AG10803 (cell line): ENCODE measurements around the gene B4GALNT3.

ENCODE experiments used
- DNase-seq: peaks from one replicate; pipeline ENCODE4 v3.0.0; 2010; ENCODE audit warnings: low read depth
- H3K4me3 ChIP-seq: 2 replicates; pipeline ENCODE4 v1.5.1; 2011; ENCODE audit warnings: mild to moderate bottlenecking, low read length, control low read depth
- CTCF ChIP-seq: conservative IDR thresholded peaks from 2 replicates; pipeline ENCODE4 v1.5.1; 2011; ENCODE audit warnings: mild to moderate bottlenecking, low read length, control low read depth, inconsistent platforms

Gene B4GALNT3

DNA sequence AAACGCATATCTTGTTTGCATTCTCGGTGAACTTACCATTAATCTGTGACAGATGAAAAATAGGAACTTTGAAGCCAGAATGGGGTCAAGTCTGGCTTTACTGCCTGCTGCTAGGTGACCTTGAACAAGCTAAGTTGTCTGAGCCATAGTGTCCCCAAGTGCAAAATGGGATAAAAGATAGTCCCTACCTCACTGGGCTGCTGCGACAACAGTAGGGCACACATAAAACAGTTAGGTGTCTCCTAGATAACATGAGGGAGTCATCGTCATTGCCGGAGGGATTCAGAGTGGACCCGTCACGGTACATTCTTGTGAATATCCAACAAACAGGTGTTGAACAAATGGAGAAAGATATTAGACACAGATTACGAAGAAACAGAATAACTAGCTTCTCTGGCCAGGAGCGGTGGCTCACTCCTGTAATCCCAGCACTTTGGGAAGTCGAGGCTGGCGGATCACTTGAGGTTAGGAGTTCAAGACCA is 132.3 kb downstream of the B4GALNT3 start:
- H3K4me3 ChIP-seq = no peak overlapping the region
- TF ChIP-seq CTCF = no peak
- no peak for DNase-seq

GRCh38 chr12:593396-594270 is 133.9 kb downstream of the B4GALNT3 start:
- no peak for TF ChIP-seq CTCF
- DNase-seq = no peak
- no peak overlapping the region for H3K4me3 ChIP-seq

- no peak overlapping the region for H3K4me3 ChIP-seq
- no peak for TF ChIP-seq CTCF
- no peak for DNase-seq
Measured at GRCh38 chr12:597926-598568, 138.3 kb downstream of the B4GALNT3 start.

DNA sequence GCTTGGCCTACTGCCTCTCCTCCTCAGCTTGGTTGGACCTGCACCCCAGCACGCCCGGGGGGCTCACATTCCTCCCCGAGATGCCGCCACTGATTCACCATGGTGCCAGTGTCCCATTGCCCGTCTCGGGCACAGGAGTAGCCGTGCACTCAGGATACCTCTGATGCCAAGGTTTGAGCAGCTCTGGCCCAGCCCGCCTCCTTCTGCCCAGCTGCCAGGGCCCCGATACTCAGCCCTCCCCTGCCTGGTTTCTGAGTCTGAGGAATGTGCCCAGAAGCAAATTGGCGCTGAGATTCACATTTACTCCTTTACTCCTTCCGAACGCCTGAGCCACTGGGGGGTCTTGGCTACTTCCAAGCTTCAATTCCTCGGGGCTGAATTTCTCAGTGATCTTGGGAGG is 140.0 kb downstream of the B4GALNT3 start:
- H3K4me3 ChIP-seq = no peak overlapping the region
- no peak for TF ChIP-seq CTCF
- DNase-seq = no peak

DNA sequence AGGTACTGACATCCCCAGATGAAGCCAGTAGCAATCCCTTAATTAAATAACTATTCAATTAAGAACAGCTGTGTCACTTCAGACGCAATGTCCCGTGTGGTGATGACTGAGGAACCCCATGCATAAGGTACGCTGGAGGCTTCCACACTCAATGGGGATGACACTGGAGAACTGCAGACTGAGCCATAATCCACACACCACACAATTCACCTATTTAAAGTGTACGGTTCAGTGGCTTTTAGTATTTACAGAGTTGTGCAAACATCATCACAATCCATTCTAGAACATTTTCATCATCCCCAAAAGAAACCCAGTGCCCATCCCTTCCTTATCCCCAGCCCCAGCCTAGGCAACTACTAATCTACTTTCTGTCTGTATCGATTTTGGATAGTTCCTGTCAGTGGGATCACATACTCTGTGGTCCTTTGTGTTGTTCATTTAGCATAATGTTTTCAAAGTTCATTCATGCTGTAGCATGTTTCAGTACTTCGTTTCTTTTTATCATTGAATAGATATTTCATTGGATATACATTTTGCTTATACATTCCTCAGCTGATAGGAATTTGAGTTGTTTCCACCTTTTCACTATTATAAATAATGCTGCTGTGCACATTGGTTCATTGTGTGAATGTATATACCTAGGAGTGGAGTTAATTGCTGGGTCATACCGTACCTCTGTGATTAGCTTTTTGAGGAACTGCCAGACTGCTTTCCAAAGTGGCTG is 142.4 kb downstream of the B4GALNT3 start:
- TF ChIP-seq CTCF = no peak
- DNase-seq = no peak
- H3K4me3 ChIP-seq = no peak overlapping the region

GRCh38 chr12:602700-603068 is 142.9 kb downstream of the B4GALNT3 start:
- DNase-seq = no peak
- TF ChIP-seq CTCF = no peak
- H3K4me3 ChIP-seq = no peak overlapping the region
